SHP77 treated with DMSO at 0.1 percent for 48 hours (cell line): Measurements from ENCODE around the gene MYZAP.

ENCODE experiments used
- DNase-seq: peaks from one replicate; lab custom pipeline; 2025; lab: John Stamatoyannopoulos, UW

The MYZAP gene

DNA sequence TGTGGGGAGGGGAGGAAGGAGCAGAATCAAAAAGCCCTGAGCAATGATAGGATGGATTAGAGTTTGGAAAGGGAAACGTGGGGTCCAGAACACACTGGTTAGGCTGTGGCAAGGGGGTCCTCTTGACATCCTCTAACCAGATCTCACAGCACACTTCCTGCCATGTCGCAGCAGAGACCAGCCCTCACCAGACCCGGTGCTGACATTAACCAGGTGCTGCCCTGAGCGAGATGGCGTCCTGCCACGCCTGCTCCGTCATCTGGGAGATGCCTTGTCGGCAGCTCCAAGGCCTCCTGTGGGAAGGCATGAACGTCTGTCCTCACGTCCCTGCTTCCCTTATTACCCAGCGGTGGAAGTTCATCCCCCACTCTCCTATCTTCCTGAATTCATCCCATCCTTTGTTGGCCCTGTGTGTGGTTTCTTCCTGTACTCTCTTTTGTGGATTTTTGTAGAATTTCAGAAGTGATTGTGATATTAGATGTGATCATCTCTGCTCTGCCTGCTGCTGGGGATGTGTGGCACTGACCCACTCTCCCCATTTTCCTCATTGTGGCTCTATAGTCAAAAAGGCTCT lies 29.4 kb upstream of the MYZAP start:
- no peak for DNase-seq

DNA sequence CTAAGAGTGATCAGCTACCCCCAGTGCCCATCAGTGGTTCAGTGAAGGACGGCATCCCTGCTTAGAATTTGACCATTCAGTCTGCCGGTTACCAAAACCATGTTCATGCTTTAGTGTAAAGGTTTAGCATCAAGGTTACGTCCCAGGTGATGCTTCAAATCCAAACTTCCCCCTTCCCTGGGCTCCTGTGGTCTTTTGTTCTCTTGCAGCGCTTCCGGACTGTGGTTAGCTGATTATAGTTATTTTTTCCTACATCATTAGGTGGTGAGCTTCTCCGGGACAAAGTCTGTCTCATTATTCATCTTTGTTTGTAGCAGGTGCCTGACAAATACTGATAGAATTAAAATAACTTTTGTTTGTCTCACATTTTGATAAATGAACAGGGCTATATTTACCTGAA lies 28.3 kb upstream of the MYZAP start:
- no peak for DNase-seq

DNA sequence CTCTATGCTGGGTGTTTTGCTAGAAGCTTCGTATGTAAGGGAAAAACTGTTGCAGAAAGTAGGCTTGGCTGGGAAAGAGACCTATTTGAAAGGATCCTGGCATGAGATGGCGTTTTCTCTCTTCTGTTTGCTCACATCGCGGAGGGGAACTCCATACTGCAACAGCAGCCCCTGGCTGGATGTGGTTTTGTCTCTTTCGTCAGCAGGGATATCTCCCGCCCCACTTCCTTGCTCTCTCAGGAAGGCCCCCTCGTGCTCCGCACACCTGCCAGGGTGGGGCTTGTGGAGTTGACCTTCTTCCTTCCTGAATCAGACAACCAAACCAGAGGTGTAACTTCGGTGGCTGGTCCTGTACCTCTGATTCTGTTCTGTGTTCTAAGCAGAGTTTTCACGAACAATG lies 26.4 kb upstream of the MYZAP start:
- peak; percentile 62 for DNase-seq

DNA sequence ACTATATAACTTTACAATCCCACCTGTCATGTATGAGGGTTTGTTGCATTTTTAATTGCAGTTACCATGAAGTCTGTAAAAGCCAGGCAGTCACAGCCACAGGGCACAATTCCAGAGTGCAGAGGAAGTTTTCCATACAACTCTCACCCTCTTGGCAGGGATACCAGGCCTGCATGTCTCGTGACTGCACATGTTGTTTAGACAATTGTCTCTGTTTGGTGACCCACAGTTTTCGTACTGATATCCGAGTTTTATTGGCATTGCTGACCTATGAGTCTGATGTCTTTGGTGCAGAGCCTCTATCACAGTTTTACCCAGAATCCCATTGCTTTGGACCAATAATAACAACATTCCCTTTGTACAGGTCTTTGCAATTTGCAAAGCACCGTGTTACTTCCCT lies 24.9 kb upstream of the MYZAP start:
- no peak for DNase-seq

DNA sequence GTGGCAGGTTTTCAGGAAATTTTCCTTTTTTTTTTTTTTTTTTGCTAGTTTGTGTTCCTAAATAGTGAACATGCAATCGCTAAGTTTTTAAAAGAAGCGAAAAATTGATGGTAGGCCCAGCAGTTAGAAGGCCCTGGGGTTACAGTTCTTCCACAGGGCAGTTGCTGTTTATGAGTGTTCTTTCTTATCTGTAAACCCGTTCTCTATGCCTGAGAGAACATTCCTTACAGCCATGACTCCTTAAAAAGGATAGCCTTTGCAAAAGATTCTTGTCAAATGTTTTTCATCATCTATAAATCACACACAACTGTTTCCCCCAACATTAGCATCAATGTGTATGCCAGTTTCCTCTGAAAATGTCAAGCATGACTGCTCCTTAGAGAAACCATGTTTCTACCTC lies 23.8 kb upstream of the MYZAP start:
- no peak for DNase-seq

DNA sequence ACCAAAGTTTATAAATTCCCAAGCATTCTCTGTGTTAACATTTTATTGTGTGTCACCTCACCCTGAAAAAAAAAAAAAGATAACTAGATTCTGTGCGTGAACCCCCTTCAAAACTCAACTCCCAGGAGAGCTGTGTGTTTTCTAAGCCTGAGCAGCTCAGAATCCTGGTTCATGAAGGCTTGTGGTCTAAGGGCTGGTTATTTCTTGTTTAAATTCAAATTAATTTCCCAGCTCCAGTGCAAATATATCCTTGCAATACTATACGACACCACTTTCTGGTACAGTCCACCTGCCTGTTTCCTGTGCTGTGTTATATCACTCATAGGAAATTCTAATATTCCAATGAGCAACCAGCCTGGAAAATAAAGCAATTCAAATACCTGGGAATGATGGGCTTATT lies 23.4 kb upstream of the MYZAP start:
- no peak for DNase-seq

DNA sequence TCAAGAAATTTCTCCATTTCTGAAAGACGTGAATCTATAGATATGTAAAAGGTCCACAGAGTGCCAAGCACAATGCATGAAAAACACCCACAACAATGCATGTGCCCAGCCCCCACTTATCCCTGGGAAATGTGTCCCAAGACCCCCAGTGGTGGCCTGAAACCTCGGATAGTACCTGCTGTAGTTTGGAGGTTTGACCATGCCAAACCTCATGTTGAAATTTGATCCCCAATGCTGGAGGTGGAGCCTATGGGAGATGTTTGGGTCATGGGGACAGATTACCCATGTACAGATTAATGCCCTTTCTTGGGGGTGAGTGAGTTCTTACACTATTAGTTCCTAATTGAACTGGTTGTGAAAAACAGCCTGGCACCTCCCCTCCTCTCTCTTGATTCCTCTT lies 21.4 kb upstream of the MYZAP start:
- no peak for DNase-seq

DNA sequence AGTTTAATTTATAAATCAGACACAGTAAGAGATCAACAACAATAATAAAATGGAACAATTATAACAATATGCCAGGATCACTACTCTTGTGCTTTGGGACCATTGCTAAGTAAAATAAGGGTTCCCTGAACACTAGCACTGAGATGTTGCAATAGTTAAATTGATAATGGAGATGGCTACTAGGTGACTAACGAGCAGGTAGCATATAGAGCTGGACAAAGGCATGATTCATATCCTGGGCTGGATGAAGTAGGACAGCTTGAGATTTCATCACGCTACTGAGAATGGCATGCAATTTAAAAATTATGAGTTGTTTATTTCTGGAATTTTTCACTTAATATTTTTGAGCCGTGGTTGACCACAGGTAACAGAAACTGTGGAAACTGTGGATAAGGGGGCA lies 20.7 kb upstream of the MYZAP start:
- no peak for DNase-seq

DNA sequence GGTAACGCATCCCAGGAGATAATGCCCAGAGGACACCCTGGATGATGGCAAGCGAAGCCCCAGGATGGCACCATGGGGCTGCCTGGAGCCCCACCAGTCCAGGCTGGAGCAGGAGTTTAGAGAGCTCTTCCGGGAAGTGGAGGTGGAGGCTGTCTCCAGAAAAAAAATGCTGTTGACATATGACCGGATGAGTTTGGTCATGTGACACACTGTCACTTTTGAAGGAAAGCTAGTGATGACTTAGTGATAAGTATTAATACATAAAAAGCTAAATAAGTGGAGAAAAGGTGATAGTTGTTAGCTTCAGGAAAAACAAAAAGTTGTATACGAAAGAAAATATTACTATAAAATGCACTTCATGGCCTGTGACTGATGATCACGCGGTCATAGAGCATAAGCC lies 20.0 kb upstream of the MYZAP start:
- DNase-seq = no peak

DNA sequence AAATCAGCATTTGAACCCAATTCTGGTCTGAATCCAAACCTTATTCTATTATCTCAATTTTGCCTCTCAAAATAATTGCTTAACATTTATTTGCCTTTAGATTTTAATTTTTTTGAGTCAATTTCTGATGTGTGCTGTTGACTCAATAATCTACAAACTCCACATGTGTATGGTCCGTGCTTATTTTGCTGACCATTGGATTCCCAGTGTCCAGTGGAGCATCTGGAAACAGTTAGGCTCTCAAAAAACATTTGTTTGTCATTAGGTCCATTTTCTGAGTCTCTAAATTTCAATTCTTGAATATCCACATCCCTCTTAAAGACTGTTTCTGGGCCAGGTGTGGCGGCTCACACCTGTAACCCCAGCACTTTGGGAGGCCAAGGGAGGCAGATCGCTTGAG lies 19.2 kb upstream of the MYZAP start:
- DNase-seq = no peak

DNA sequence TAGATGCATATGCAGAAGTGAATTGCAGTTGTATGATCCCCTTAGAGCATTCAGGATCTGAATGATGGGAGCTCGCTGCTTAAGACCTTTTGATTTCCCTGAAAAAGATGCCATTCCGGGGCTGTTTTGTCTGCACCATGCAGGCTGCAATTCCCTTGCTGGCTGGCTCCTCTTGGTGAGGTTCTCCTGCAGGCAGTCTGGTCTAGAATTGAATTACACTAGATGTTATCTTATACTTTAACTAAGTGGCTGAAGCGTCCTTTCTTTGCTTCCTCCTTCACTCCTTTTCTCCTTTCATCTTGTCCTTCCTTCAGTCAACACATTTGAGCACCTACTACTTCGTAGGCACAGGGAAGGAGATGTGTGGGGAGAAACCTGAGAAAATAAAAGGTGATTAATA lies 18.6 kb upstream of the MYZAP start:
- DNase-seq = no peak

DNA sequence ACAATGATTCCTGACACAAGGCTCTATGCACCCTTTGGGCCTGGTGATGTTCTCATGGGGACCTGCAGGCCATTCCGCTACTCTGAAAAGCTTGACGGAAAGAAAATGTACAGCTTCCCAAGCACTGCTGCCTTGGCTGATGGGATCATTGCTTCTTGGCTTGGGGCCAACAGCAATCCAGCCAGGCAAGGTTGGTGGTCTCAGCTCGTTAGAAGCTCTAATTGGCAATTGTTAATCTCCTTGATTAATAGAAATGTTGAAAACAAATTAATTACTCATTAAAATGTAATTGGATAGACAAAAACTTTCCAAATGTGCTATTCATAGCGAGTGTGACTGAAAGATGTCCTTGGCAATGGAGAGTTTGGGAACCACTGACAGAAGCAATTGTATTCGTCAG lies 16.3 kb upstream of the MYZAP start:
- DNase-seq = no peak

DNA sequence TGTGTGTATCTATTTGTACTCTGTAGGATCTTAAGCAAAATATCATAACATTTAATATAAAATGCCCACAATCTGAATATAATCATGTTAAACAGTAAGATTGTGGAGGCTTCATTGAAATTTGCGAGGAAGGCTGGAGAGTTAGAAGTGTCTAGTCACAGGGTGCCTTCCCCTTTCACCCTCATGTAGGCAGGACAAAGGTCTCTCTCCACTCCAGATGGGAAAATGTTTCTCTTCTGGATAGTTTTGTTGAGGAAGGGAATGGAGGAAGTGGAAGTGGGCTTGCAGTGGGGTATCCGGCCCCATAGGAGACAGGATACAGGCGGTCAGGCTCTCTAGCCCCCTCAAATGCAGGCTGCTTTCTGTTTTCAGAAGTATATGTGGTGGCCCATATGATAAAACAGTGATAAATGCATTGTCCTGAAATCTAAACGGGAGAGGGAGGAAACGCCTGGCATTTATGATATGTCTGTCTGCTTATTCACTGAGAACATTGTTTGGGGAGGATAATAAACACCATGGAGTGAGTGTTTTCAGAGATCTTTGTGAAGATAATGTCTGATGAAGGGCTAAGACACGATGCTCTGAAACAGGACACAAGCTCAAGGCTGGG lies 13.3 kb upstream of the MYZAP start:
- DNase-seq = no peak

DNA sequence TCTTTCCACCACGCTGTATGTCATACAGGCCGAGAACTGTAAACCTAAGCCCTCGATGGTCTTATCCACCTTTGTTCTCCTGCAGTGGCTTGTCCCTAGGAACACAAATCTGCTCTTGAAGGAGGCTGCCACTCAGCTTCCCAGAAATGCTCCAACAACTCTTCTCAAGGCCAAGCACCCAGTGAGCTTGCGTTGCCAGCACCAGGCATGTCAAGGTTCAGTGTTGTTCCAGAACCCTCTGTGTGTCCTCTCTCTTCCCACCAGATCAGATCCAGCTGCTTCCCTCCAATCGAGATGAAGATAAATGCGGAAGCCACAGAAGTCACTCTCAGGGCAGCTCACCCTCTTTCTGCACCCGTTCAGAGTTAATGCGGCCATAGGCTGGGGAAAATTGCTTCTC lies 11.3 kb upstream of the MYZAP start:
- no peak for DNase-seq

DNA sequence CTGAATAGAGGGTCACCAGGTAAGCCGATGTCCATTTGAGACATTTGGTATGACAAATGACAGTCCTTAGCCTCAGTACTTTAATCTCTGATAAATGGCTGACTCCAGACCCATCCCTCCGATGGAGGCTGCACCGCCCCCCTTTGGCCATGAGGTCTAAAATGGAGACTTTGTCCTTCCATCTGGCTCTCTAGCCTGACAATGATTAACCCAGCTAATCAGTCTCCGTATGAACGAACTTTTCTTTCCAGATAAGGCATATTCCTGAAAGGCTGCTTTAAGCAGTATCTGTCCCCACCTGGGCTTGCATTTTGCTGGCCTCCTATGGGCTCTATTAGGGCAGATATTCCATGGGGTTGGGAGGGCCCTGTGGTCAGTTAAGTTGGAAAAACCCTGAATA lies 10.8 kb upstream of the MYZAP start:
- no peak for DNase-seq

DNA sequence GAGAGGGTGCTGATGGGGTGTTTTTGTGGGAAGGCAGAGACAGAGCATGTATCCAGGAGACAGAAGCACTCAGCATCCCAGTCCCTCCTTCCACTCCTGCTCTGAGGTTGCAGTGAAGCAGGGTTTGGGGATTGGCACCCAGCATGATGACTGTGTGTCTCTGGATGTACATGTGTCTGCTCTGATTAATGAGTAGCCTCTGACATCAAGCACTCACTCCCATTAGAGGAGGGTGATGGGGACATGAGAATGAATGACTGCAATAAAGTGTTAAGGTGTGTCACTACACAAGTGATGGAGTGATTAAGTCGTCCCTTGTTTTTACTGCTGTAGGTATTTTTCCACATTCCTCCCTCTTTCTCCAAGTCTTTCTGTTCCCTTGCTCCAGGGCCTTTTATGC lies 9.6 kb upstream of the MYZAP start:
- no peak for DNase-seq

DNA sequence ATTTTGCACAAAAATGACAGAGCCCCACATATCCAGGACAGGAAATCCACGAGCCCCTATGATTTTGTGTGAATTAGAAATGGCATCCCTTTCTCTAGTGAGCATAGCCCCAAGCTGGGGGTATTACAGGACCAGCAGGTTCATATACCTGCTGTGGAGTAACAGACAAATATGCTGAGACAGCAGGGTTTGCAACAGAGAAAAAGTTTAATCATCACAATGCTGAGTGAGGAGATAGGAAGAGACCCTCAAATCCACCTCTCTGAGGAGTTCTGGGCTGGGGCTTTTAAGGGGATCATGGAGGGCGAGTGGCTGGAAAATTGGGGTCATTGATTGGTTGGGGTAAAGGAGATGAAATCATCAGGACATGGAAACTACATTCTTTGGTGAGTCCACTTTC lies 8.4 kb upstream of the MYZAP start:
- DNase-seq = no peak

DNA sequence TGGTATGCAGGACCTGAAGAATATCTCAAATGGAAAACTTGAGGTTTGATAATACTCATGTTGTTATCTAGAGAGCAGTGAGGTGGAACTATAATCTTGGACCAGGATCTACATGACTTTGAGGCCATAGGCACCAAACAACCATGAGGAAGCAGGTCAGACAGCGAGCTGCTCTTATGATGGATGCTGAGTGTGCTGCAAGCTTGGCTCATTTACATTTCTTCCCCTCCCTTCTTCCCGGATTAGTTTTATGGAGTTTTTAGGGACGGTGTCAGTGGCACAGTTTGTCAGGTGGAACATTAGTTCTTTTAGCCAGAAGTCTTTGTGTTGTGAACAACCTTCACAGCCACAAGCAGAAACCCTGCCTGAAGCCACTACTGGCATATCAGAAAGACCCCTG lies 8.0 kb upstream of the MYZAP start:
- no peak for DNase-seq

DNA sequence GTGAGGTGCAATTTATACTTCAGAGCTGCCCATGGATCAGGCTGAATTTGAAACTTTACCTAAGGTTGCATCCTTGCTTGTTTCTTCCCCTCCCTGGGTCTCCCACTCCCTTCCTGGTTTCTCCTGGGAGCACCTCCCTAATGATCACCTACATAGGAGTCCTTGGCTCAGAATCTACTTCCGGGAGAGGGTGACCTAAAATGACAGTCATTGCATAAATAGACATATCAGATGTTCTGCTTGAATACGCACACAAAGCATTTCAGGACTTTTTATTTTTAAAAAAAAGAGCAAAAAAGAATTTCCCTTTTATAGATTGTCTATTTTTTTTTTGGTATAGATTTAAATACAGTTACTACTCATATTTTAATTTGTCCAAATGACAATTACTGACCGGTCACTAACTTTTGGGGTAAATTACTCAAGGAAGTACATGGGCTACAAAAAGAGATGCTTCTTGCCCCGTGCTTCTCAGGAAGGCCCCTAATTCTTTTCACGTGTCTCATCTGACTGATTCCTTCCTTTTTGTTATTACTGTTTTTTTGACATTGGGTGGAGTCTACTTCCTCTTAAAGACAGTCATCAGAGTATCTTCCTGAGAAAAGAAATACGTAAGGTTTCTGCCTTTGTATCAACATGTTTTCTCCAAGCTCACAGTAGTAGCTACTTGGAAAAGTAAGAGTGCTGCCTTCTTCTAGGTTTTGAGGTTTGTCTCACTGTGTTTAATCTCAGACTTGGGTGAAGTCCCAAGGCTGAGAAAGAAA lies 4.9 kb upstream of the MYZAP start:
- no peak for DNase-seq

DNA sequence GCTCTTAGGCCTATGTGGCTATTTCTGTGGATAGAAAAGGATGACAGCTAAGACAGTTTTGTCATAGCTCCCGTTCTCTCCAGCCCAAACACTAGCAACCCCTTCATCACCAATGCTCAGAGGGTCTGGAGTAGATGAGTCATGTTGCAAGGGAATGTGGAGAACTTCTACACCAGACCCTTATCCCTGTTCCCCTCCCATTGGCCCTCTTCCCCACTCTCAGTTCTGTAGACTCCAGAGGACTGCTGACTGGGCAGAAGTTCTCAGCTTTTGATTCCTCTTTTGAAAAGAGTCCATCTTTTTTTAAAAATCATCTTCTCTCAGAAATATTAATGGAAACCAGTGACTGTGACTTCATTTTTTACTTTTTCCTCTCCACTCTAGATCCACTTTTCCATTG lies 2.4 kb upstream of the MYZAP start:
- DNase-seq = no peak

DNA sequence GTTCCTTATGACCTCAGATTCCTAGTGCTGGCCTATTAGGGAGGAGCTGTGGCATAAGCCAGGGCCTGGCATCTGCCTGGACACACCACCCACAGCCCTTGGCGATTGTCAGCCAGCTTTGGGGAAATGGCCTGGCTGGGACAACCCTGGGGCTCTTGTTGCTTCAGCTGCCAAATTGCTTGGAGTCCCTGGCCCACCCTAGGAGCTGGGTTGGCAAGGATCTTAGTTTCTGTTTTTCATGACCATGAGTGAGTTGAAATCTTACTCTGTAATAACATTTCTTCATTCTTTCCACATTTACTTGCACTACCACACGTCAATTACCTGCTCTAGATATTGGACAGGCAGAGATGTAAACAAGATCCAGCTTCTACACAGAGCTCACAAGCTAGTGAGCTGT lies 1.9 kb upstream of the MYZAP start:
- DNase-seq = no peak

DNA sequence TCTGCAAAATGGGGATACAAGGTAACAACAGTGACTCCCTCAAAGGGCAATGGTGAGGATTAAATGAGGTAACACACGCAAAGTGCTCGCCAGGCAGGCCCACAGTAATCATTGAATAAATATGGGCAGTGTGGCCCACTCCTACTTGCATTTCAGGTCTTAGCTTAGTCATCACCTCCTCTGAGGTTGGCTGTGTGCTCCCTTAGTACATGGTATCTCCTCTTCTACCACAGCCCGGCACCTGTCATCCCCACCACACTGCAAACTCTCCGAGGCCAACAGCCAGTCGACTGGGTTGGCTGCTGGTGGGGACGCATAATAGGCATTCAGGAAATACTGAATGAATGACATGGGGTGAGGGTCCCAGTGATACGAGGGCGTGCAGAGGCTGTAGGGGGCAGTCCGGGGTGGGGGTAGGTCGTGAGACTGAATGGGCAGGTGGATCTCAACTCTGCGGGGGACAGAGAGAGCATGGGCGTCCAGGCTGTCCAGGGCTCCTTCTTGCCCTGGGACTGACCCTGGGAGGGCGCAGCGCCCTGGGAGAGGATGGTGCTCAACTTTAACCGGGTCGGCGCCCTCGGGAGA lies 375 bp upstream of the MYZAP start:
- no peak for DNase-seq

DNA sequence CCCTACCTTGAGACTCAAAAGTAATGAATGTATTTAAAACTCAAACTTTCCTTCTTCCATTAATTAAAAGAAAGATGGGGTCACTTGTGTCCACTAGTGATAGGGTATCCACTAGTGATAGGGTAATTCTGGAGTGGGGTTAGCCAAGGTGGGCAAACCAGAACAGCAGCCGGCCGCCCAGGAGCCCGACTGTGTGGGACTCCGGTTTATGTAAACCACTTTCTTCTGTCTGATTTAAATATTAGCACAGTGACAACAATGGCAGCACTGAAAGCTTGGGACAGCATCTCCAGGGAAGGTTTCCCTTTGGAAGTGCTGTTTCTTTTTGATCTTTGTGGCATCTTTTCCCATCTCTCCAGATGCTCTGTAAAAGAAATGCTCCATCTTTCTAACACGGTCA lies 722 bp downstream of the MYZAP start:
- DNase-seq = no peak
